ENCODE measurements around the gene CDYL. TPM values are rescaled to one million over a fixed set of nuclear protein-coding genes. Genes with fewer than 3 reads are reported as not detected.

CDYL gene
- total and polyA plus RNA-seq, 2 experiments from 2014 or later = 38.0 to 60.8 TPM

Other genes with a start within 250 kb of the CDYL start
- 2.7 and 3.9 TPM in 2 replicates for gene RPP40, start 227.6 kb downstream of the CDYL start, total RNA-seq
- gene RPP40, start 227.6 kb downstream of the CDYL start, polyA plus RNA-seq = 13.7 and 14.3 TPM in 2 replicates

All from cardiac muscle cell (in vitro differentiated cells and primary cell).